SK-N-SH treated with all-trans-retinoic acid at 6 μM for 48 hours (cell line): Measurements from ENCODE around the gene RHOT2.
A peak's percentile ranks its signal among the peaks of the same experiment; 100 is the strongest.

Experiments used
- ATAC-seq: fragments of 200-7000 bp; cut with Tn5 transposase; 3 replicates; pipeline ENCODE4 v1.9.1; 2020; ENCODE audit warnings: mild to moderate bottlenecking, moderate library complexity
- ARNTL ChIP-seq: fragments of 450-650 bp; formaldehyde crosslinking; IDR thresholded peaks from 2 replicates; pipeline ENCODE4 v1.5.0; 2020; ENCODE audit warnings: low read depth, mild to moderate bottlenecking, moderate library complexity, borderline replicate concordance
- CREB5 ChIP-seq: fragments of 250-450 bp; sonication (Bioruptor Pico); IDR thresholded peaks from 2 replicates; pipeline ENCODE4 v1.5.1; 2020; ENCODE audit warnings: low read depth, mild to moderate bottlenecking, moderate library complexity
- CSDC2 ChIP-seq: fragments of 250-450 bp; sonication (Bioruptor Pico); IDR thresholded peaks from 2 replicates; pipeline ENCODE4 v1.5.0; 2020; ENCODE audit warnings: mild to moderate bottlenecking, moderate library complexity
- CSRNP3 ChIP-seq: fragments of 250-450 bp; sonication (Bioruptor Pico); IDR thresholded peaks from 2 replicates; pipeline ENCODE4 v1.5.1; 2021; ENCODE audit warnings: mild to moderate bottlenecking, moderate library complexity
- ESRRG ChIP-seq: fragments of 250-450 bp; sonication (Bioruptor Pico); IDR thresholded peaks from 2 replicates; pipeline ENCODE4 v1.6.1; 2021; ENCODE audit warnings: mild to moderate bottlenecking
- GLIS3 ChIP-seq: fragments of 250-450 bp; sonication (Bioruptor Pico); IDR thresholded peaks from 2 replicates; pipeline ENCODE4 v1.5.0; 2020; ENCODE audit warnings: mild to moderate bottlenecking, moderate library complexity
- OSR1 ChIP-seq: fragments of 250-450 bp; sonication (Bioruptor Pico); IDR thresholded peaks from 2 replicates; pipeline ENCODE4 v1.8.0; 2022; ENCODE audit warnings: moderate library complexity, mild to moderate bottlenecking, inconsistent platforms
- PATZ1 ChIP-seq: fragments of 250-450 bp; sonication (Bioruptor Pico); IDR thresholded peaks from 2 replicates; pipeline ENCODE4 v1.8.0; 2020; ENCODE audit warnings: mild to moderate bottlenecking, moderate library complexity, borderline replicate concordance
- POU6F1 ChIP-seq: fragments of 250-450 bp; sonication (Bioruptor Pico); IDR thresholded peaks from 2 replicates; pipeline ENCODE4 v1.8.0; 2021; ENCODE audit warnings: low read depth, mild to moderate bottlenecking, moderate library complexity, borderline replicate concordance
- PPARA ChIP-seq: fragments of 250-450 bp; sonication (Bioruptor Pico); IDR thresholded peaks from 2 replicates; pipeline ENCODE4 v1.5.0; 2020; ENCODE audit warnings: mild to moderate bottlenecking, borderline replicate concordance
- RARB ChIP-seq: fragments of 250-450 bp; sonication (Bioruptor Pico); IDR thresholded peaks from 2 replicates; pipeline ENCODE4 v1.8.0; 2021; ENCODE audit warnings: mild to moderate bottlenecking, moderate library complexity
- SNAI2 ChIP-seq: fragments of 250-450 bp; sonication (Bioruptor Pico); IDR thresholded peaks from 2 replicates; pipeline ENCODE4 v1.5.0; 2020; ENCODE audit warnings: mild to moderate bottlenecking, moderate library complexity
- TCF4 ChIP-seq: fragments of 250-450 bp; sonication (Bioruptor Pico); IDR thresholded peaks from 2 replicates; pipeline ENCODE4 v1.8.0; 2021; ENCODE audit warnings: mild to moderate bottlenecking, moderate library complexity, borderline replicate concordance
- TOX ChIP-seq: fragments of 250-450 bp; sonication (Bioruptor Pico); IDR thresholded peaks from 2 replicates; pipeline ENCODE4 v1.8.0; 2021; ENCODE audit warnings: mild to moderate bottlenecking, moderate library complexity, borderline replicate concordance
- TSHZ2 ChIP-seq: fragments of 250-450 bp; sonication (Bioruptor Pico); IDR thresholded peaks from 2 replicates; pipeline ENCODE4 v1.5.0; 2020; ENCODE audit warnings: mild to moderate bottlenecking, moderate library complexity
- ZC3H10 ChIP-seq: fragments of 250-450 bp; sonication (Bioruptor Pico); IDR thresholded peaks from 2 replicates; pipeline ENCODE4 v1.5.1; 2021; ENCODE audit warnings: mild to moderate bottlenecking, moderate library complexity
- ZFP3 ChIP-seq: fragments of 250-450 bp; sonication (Bioruptor Pico); IDR thresholded peaks from 2 replicates; pipeline ENCODE4 v1.5.0; 2020; ENCODE audit warnings: mild to moderate bottlenecking, moderate library complexity
- ZFP30 ChIP-seq: fragments of 450-650 bp; formaldehyde crosslinking; IDR thresholded peaks from 2 replicates; pipeline ENCODE4 v1.5.0; 2022; ENCODE audit warnings: mild to moderate bottlenecking, moderate library complexity
- ZNF565 ChIP-seq: fragments of 450-650 bp; formaldehyde crosslinking; conservative IDR thresholded peaks from 2 replicates; pipeline ENCODE4 v1.5.0; 2020; ENCODE audit warnings: low read depth, mild to moderate bottlenecking, moderate library complexity
- ZNF70 ChIP-seq: fragments of 450-650 bp; formaldehyde crosslinking; IDR thresholded peaks from 2 replicates; pipeline ENCODE4 v1.5.0; 2020; ENCODE audit warnings: mild to moderate bottlenecking, moderate library complexity
- ZNF8 ChIP-seq: fragments of 450-650 bp; formaldehyde crosslinking; IDR thresholded peaks from 2 replicates; pipeline ENCODE4 v1.5.0; 2020; ENCODE audit warnings: mild to moderate bottlenecking, moderate library complexity

Gene RHOT2

GRCh38 chr16:705431-706188 is 37.7 kb downstream of the RHOT2 start, which contains the start of gene FBXL16 (continued):
- TF ChIP-seq TSHZ2 (CRISPR knock-in tag) (0 out of 2 replicates have a peak, but pooled peaks have one; percentile 41), GLIS3 (CRISPR knock-in tag) (no peak), TOX (CRISPR knock-in tag) (no peak), POU6F1 (no peak), ZFP30 (CRISPR knock-in tag) (no peak), ESRRG (no peak), ZNF70 (CRISPR knock-in tag) (no peak), CSRNP3 (CRISPR knock-in tag) (no peak), ZNF565 (CRISPR knock-in tag) (no peak)

- no peak for ATAC-seq
- TF ChIP-seq ZNF8 (CRISPR knock-in tag) (no peak), TCF4 (CRISPR knock-in tag) (no peak), ZC3H10 (CRISPR knock-in tag) (no peak), TOX (CRISPR knock-in tag) (no peak), OSR1 (CRISPR knock-in tag) (no peak), ARNTL (CRISPR knock-in tag) (no peak), POU6F1 (no peak), CREB5 (CRISPR knock-in tag) (no peak), ZFP3 (CRISPR knock-in tag) (no peak), RARB (no peak), SNAI2 (no peak), CSDC2 (no peak), PATZ1 (no peak), CSRNP3 (CRISPR knock-in tag) (no peak), ZNF70 (CRISPR knock-in tag) (no peak), TSHZ2 (CRISPR knock-in tag) (no peak), PPARA (CRISPR knock-in tag) (no peak), ZFP30 (CRISPR knock-in tag) (no peak)
Measured at GRCh38 chr16:706189-707061, 38.5 kb downstream of the RHOT2 start.
